ENCODE data around the gene MAP1LC3C.
A peak's percentile ranks its signal among the peaks of the same experiment; 100 is the strongest.

MAP1LC3C gene

DNA sequence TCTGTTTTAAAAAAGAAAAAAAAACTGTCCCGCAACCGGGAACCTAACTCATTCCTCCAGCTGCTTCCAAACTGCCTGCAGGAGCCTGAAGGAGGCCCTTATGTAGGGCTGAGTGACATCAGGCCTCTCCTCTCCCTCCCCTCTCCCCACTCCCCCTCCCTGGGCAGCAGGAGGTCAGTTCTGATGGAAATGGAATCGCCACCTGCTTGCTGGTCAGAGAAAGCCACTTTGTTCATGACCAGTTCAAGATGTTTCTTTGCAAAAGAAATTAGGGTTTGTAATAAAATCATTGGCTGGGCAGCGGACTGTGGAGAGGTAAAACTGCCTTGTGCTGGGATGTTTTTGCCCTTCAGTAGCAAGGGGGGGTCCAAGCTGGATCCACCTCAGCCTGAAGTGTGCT, at the start of gene MAP1LC3C:
Gene MAP1LC3C, minus strand, starts transcription at position 73 of the 400 bp plus-strand sequence. CDS start 90 bp downstream, outside the sequence.
- TF ChIP-seq, protein P1, sequence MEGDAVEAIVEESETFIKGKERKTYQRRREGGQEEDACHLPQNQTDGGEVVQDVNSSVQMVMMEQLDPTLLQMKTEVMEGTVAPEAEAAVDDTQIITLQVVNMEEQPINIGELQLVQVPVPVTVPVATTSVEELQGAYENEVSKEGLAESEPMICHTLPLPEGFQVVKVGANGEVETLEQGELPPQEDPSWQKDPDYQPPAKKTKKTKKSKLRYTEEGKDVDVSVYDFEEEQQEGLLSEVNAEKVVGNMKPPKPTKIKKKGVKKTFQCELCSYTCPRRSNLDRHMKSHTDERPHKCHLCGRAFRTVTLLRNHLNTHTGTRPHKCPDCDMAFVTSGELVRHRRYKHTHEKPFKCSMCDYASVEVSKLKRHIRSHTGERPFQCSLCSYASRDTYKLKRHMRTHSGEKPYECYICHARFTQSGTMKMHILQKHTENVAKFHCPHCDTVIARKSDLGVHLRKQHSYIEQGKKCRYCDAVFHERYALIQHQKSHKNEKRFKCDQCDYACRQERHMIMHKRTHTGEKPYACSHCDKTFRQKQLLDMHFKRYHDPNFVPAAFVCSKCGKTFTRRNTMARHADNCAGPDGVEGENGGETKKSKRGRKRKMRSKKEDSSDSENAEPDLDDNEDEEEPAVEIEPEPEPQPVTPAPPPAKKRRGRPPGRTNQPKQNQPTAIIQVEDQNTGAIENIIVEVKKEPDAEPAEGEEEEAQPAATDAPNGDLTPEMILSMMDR (IDR thresholded peaks at IDR 0.05): no peak
- peak within 1 kb of the TSS; percentile 61 for H3K4me3 ChIP-seq
- no peak for DNase-seq (ENCODE audit: low spot score)
- peak within 1 kb of the TSS in 1 of 2 donors; percentile 38 for H3K27ac ChIP-seq

DNA sequence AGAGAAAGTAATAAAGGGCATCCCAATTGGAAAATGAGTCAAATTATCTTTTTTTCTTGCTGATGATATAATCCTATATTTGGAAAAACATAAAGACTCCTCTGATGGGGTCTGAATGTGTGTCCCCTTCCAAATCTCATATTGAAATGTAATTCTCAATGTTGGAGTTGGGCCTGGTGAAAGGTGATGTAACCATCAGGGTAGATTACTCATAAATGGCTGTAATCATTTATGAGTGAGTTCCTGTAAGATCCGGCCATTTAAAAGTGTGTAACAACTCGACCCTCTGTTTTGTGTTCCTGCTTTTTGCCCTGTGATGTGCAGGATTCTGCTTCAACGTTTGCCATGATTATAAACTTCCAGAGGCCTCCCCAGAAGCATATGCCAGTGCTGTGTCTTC, 44.3 kb upstream of the MAP1LC3C start:
- TF ChIP-seq, protein P1 (IDR thresholded peaks at IDR 0.05): no peak
- Histone ChIP-seq H3K27ac (no peak overlapping the region), H3K4me3 (no peak overlapping the region)
- DNase-seq (ENCODE audit: low spot score): peak; percentile 28

DNA sequence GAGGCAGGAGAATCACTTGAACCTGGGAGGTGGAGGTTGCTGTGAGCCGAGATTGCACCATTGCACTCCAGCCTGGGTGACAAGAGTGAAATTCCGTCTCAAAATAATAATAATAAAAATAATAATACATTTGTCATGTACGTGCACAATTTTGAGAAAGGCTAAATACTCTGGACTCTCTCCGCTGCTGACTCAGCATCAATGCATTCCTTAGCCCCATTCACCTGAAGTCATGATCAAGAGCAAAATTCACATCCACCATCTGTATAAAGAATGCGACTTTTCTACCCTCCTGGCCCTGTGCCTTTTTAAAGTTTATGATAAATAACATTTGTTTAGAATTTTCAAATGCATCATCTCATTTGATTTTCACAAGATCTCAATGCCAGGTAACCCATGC, 35.5 kb upstream of the MAP1LC3C start:
- Histone ChIP-seq H3K27ac (no peak overlapping the region), H3K4me3 (no peak overlapping the region)
- DNase-seq (ENCODE audit: low spot score): no peak
- TF ChIP-seq, protein P1 (IDR thresholded peaks at IDR 0.05): no peak

DNA sequence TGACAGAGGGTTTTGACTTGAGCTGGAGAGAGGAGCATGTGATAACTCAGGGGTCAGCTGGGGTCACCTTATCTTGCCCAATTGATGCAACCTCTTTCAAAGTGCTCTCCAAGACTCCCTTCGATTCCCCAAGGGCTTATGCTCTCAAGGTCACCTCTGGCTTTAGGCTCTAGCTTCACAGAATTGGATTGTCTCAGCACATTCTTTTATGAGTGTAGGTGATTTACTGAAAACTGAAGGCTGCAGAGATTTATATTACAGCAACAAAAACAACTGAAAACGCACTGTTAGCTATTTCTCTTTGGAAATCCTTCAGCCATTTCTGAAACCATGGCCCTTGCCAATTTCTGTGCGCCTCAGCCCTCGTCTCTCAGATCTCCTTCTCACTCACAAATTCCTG, 34.5 kb upstream of the MAP1LC3C start:
- TF ChIP-seq, protein P1 (IDR thresholded peaks at IDR 0.05): no peak
- H3K27ac ChIP-seq: no peak overlapping the region
- no peak for DNase-seq (ENCODE audit: low spot score)
- H3K4me3 ChIP-seq: no peak overlapping the region

DNA sequence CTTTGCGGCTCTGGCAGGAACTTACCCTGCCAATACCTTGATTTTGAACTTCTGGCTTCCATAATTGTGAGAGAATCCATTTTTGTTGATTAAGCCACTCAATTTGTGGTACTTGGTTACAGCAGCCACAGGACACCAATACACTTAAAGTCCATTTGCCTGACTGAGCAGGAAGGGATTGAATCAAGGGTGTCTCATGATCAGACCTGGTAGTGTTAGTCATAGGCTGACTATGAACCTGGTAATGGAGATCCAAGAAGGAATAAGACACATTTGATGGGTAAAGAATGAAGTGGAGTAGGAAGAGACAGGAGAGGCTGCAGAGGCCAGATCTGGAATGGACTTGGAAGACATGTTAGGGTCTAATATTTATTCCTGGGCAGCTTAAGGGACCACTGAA, 31.2 kb upstream of the MAP1LC3C start:
- Histone ChIP-seq H3K4me3 (no peak overlapping the region), H3K27ac (no peak overlapping the region)
- TF ChIP-seq, protein P1 (IDR thresholded peaks at IDR 0.05): no peak
- no peak for DNase-seq (ENCODE audit: low spot score)

DNA sequence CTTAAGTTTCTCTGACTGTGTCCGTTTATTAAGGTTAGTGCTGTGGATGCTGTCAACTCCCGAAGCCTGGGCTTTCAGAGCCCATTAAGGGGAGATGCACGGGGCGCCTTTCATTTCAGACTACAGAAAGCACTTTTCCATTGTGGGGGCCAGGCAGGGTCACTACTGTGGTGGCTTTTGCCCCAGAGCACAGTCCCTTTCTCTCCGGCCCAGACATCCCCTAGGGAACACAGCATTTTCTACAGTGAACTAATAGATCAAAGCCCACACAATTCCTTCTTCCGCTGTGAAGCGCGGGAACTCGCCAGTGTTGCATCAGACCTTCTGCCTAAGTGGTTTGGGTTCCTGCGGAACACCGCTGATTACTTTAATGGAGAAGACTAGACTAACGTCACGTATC, 26.8 kb upstream of the MAP1LC3C start:
- DNase-seq (ENCODE audit: low spot score): no peak
- H3K4me3 ChIP-seq: no peak overlapping the region
- TF ChIP-seq, protein P1 (IDR thresholded peaks at IDR 0.05): no peak

DNA sequence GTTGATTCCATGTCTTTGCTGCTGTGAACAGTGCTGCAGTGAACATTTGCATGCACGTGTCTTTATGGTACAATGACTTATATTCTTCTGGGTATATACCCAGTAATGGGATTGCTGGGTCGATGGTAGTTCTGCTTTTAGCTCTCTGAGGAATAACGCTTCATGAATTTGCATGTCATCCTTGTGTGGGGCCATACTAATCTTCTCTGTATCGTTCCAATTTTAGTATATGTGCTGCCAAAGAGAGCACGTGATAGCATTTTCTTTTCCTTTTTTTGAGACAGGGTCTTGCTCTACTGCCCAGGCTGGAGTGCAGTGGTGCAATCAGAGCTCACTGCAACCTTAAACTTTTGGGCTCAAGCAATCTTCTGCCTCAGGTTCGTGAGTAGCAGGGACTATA, 24.9 kb upstream of the MAP1LC3C start:
- Histone ChIP-seq H3K4me3 (no peak overlapping the region), H3K27ac (no peak overlapping the region)
- TF ChIP-seq, protein P1 (IDR thresholded peaks at IDR 0.05): no peak
- no peak for DNase-seq (ENCODE audit: low spot score)

More for the DNA sequence above, 26.8 kb upstream of the MAP1LC3C start:
- H3K27ac ChIP-seq: no peak overlapping the region

Measured in coronary artery (tissue), 2 donors.